Naive B cell (primary cell): ENCODE measurements around the gene FOXN3. TPM values are rescaled to one million over a fixed set of nuclear protein-coding genes. Genes with fewer than 3 reads are reported as not detected.

Source experiments
- ATAC-seq, 2 donors: fragments of 150-1000 bp; cut with Tn5 transposase; 2 replicates each; pipeline ENCODE4 v1.10.0; 2021; ENCODE audit warnings: low read depth in 2 of 2, mild to moderate bottlenecking in 2 of 2, moderate library complexity in 2 of 2
- DNase-seq: peaks from one replicate; pipeline ENCODE4 v3.0.0; 2022
- H3K27ac Mint-ChIP-seq, 6 donors: one replicate each; pipeline ENCODE4 v1.8.0; 2020 to 2022; ENCODE audit warnings: mild to moderate bottlenecking in 6 of 6, mixed read lengths in 6 of 6, moderate library complexity in 5 of 6, inconsistent platforms in 2 of 6
- H3K27me3 Mint-ChIP-seq, 3 donors: one replicate each; pipeline ENCODE4 v1.8.0; 2021 to 2022; ENCODE audit warnings: mixed read lengths in 3 of 3, mild to moderate bottlenecking in 1 of 3
- H3K36me3 Mint-ChIP-seq, 2 donors: one replicate each; pipeline ENCODE4 v1.8.0; 2020 to 2022; ENCODE audit warnings: mixed read lengths in 2 of 2, inconsistent platforms in 1 of 2, mild to moderate bottlenecking in 1 of 2
- H3K4me1 Mint-ChIP-seq, 3 donors: one replicate each; pipeline ENCODE4 v1.8.0; 2020 to 2022; ENCODE audit warnings: mixed read lengths in 3 of 3, inconsistent platforms in 1 of 3, mild to moderate bottlenecking in 1 of 3, moderate library complexity in 1 of 3
- H3K4me3 Mint-ChIP-seq, 8 donors: one replicate each; pipeline ENCODE4 v1.8.0; 2020 to 2022; ENCODE audit warnings: mild to moderate bottlenecking in 8 of 8, mixed read lengths in 8 of 8, moderate library complexity in 8 of 8, inconsistent platforms in 2 of 8
- H3K9me3 Mint-ChIP-seq, 7 donors: one replicate each; pipeline ENCODE4 v1.8.0; 2020 to 2022; ENCODE audit warnings: mixed read lengths in 7 of 7, mild to moderate bottlenecking in 5 of 7, inconsistent platforms in 2 of 7, moderate library complexity in 1 of 7
- polyA plus RNA-seq, 6 donors: library from polyadenylated mRNA; unstranded; fragments of 300-500 nt; fragmentation: Illumina TruSeq; gene quantifications; one replicate each; pipeline ENCODE4 v1.2.3, GENCODE V29; 2021; ENCODE audit warnings: low read depth in 6 of 6

The FOXN3 gene
- polyA plus RNA-seq, 6 donors from 2014 or later: 47.8 to 77.5 (median 58.7) TPM

DNA sequence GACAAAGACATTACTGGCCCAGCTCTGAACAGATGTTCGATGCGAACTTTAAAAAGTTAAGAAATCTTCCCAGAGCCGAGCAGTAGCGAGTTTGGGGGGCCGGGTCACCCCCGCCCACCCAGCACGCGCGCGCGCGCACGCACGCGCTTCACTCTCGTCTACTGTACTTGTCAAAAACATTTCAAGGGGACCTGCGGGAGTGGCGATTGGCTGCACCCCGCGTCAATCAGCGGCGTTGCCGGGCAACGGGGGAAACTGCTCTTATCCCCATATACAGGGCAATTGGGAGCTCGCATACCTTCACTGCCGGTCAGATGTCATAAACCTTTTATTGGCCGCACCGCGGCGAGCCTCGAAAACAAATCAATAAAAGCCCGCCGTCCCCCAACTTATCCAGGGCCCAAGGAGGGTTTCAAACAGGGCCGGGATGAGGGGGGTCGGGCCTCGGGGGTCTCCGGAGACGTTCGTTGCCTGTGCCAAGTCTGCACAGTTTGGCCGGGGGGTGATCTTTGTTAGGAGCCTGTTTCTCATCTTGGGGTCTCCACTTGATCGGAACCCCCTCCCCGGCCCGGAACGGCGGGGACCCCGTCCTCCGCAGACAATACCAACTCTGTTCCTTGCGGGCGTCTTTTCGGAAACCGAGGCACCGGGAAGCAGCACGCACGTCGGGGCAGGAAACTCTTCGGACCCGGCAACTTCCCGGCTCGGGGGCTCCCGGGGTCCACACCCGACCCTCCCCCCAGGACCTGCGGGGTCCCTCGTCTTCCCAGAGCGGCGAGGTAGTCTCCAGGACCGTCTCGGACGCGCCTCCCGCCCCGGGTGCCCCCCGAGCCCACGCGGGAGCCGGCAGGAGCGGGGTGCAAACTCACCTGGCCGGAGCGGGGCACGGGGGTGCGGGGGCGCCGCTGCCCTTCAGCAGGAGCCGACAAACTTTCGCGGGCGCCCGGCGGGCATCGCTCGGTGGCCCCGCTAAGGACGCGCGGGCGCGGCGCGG is 734 bp downstream of the FOXN3 start:
- H3K36me3 Mint-ChIP-seq: peaks cover 0 to 15% of the 10 kb centered on the region in 2 donors
- peak; percentile 99 for DNase-seq
- H3K27ac Mint-ChIP-seq: peak overlapping the region; percentile 88 to 99 (median 97)
- no peaks in the 10 kb centered on the region for H3K9me3 Mint-ChIP-seq
- H3K27me3 Mint-ChIP-seq: no peaks in the 10 kb centered on the region
- peak overlapping the region; percentile 96 to 99 (median 98) for H3K4me3 Mint-ChIP-seq
- ATAC-seq: peak; percentile 74 to 77
- peaks cover 36 to 71% (median 47%) of the 10 kb centered on the region in 3 donors for H3K4me1 Mint-ChIP-seq

DNA sequence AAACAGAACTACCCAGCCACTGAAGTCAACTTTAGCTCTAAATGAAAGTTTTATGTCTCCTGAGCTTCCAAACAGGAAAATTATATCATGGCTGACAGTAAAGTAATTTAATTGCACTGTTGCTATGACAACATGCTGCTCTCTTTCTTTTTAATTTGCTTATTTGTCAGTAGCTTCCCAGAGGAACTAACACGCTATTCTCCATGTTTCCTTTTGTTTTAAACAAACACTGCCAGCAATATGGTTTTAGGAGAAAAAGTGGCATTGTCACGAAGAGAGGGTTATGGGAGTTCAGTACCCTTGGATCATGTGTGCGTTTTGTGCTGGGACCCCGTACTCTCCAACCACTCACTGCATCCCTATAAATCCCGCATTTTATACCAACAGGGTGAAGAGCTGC is 1.9 kb downstream of the FOXN3 start:
- DNase-seq (no peak), ATAC-seq (no peak)
- peak overlapping the region in 5 of 6 donors; percentile 38 to 97 (median 93) for H3K27ac Mint-ChIP-seq
- peak overlapping the region; percentile 52 to 99 (median 98) for H3K4me3 Mint-ChIP-seq
- H3K27me3 Mint-ChIP-seq: no peaks in the 10 kb centered on the region
- H3K4me1 Mint-ChIP-seq: peaks cover 33 to 75% (median 48%) of the 10 kb centered on the region in 3 donors
- peaks cover 3 to 10% of the 10 kb centered on the region in 2 donors for H3K36me3 Mint-ChIP-seq
- H3K9me3 Mint-ChIP-seq: no peaks in the 10 kb centered on the region

DNA sequence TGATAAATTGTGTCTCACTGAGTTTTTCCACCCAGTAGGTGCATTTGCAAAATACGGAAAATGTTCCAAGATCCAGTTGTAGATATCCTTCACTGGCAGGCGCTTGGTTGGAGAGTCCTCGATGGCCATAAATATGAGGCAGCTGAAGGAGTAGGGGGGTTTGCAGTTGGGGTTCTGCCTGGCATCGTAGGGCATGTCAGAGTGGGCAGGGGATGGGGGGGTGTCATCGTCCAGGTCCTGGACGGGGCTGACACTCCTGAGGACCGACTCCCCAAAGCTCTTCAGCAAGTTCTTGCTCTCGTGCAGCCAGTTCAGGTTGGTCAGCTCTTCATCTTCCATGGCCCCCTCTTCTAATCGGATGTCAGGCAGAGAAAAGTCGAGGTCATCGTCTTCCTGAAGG is 5.1 kb downstream of the FOXN3 start:
- Mint-ChIP-seq H3K4me1 (peaks cover 39 to 78% (median 63%) of the 10 kb centered on the region in 3 donors), H3K27ac (peak overlapping the region in 2 of 6 donors; percentile 36 to 74), H3K36me3 (peaks cover 3 to 9% of the 10 kb centered on the region in 2 donors), H3K9me3 (no peaks in the 10 kb centered on the region), H3K27me3 (no peaks in the 10 kb centered on the region), H3K4me3 (no peak overlapping the region)
- no peak for ATAC-seq
- no peak for DNase-seq

DNA sequence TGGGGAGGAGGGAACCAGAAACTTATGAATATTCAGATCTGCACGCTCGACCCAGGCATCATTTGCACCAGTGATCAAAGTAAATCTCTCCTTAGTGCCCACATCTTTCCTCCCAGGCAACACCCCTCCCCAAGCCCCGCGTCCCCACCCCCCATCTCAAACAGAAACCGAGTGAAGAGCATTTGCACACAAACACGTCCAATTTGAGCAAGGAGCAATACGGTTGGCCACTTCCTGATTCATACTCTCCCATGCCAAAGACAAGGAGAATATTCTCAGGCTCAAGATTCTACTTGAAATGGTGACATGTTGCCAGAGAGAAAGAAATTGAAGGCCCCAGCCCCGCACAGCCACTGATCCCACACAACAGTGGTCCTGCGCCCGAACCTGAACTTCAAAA is 7.1 kb downstream of the FOXN3 start:
- DNase-seq (no peak), ATAC-seq (no peak)
- Mint-ChIP-seq H3K27me3 (no peaks in the 10 kb centered on the region), H3K36me3 (peaks cover 3 to 9% of the 10 kb centered on the region in 2 donors), H3K4me1 (peaks cover 34 to 79% (median 63%) of the 10 kb centered on the region in 3 donors), H3K4me3 (peak overlapping the region in 6 of 8 donors; percentile 18 to 69 (median 60)), H3K27ac (peak overlapping the region in 3 of 6 donors; percentile 10 to 92 (median 31)), H3K9me3 (no peaks in the 10 kb centered on the region)

DNA sequence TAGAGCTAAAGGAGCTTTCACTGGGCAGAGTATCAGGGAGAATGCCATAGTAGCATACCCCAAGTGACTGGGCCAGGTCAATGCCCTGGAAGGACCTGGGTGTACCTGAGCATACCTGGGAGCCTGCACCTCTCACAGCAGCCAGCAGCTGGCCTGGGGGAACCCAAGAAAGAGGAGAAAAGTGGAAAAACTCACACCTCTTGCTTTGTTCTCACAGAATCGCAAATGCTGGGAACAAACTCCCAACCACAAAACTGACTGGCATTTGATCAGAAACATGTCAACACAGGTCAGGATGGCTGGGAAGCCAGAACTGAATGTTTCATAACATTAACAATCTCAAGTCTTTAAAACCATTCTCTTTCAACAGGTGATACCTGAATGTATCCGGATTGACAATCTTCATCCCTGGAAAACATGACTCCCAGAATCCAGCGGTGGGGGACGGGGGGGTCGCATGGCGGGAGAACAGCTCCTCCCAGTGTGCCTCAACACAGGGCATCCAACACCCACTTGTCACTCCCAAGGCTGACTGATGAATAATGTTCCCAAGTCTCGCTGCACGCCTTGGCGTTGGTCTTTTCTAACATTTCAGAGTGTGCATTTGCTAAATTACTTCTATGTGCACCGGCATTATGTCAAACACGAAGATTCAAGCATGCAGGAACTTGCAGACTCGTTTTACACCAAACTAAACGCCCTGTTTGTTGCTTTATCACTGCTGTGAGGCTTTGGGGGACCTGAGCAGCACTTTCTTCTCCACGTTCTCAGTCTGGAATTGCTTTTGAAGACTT is 7.9 kb downstream of the FOXN3 start:
- H3K27me3 Mint-ChIP-seq: no peaks in the 10 kb centered on the region
- DNase-seq (no peak), ATAC-seq (no peak)
- peaks cover 34 to 71% (median 62%) of the 10 kb centered on the region in 3 donors for H3K4me1 Mint-ChIP-seq
- H3K9me3 Mint-ChIP-seq: no peaks in the 10 kb centered on the region
- H3K36me3 Mint-ChIP-seq: peaks cover 3 to 9% of the 10 kb centered on the region in 2 donors
- peak overlapping the region in 2 of 6 donors; percentile 31 to 77 for H3K27ac Mint-ChIP-seq
- peak overlapping the region in 3 of 8 donors; percentile 18 to 47 (median 21) for H3K4me3 Mint-ChIP-seq

DNA sequence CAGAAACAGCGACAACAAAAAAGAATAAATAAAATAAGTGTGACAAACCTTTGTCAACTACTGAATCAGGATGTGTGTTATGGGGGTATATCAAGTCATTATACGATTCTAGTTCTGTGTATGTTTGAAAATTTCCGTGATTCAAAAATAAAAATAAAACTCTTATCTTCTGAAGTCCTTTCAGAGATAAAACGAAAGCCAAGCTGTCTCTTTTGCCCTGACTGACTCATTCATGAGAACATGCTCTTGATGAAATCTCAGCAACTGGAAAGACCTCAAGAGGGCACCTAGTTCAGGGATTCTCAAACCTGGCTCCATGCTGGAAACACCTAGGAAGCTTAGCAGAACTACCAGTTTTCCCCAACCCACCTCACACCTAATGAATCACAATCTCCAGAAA is 9.2 kb downstream of the FOXN3 start:
- H3K4me1 Mint-ChIP-seq: peaks cover 33 to 72% (median 66%) of the 10 kb centered on the region in 3 donors
- peaks cover 3 to 8% of the 10 kb centered on the region in 2 donors for H3K36me3 Mint-ChIP-seq
- peak overlapping the region in 1 of 6 donors; percentile 20 for H3K27ac Mint-ChIP-seq
- no peaks in the 10 kb centered on the region for H3K27me3 Mint-ChIP-seq
- no peaks in the 10 kb centered on the region for H3K9me3 Mint-ChIP-seq
- ATAC-seq (no peak), DNase-seq (no peak)
- H3K4me3 Mint-ChIP-seq: peak overlapping the region in 1 of 8 donors; percentile 25

DNA sequence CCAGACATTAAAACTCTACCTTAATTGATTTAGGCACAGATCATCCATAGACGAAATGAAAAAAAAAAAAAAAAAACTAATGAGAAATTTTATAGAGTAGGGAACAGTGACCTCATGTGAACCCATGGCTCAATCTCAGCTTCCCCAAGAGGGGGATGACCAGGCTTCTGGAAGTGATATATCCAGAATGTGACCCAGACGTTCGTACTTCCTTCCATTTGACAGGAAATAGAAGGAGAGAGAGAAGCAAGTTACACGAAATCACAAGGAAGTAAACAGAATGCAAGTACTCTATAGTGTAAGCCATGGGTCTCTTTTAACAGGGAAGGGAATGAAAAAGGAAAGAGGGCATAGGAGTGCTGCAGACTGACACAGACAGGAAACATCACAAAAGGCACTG is 10.1 kb downstream of the FOXN3 start:
- Mint-ChIP-seq H3K4me3 (peak overlapping the region in 1 of 8 donors; percentile 21), H3K4me1 (peaks cover 38 to 72% (median 68%) of the 10 kb centered on the region in 3 donors), H3K9me3 (no peaks in the 10 kb centered on the region), H3K27ac (peak overlapping the region in 5 of 6 donors; percentile 11 to 72 (median 26)), H3K27me3 (no peaks in the 10 kb centered on the region), H3K36me3 (peaks cover 8 to 14% of the 10 kb centered on the region in 2 donors)
- ATAC-seq: no peak
- DNase-seq: no peak

DNA sequence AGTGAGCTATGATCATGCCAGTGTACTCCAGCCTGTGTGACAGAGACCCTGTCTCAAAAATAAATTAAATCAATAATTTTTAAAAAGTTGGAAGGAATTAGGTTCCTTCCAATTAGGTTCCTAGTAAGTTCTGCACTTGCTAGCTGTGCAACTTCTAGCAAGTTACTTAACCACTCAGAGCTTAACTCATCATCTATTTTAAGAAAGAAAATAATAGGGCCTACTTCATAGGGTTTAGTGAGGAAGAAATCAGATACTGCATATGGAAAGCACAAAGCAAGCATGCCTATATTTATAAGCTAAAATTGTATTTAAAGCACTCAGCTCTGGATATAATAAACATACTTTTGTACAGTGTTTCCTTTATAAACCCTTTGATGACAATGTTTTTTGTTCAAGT is 10.7 kb downstream of the FOXN3 start:
- Mint-ChIP-seq H3K4me3 (peak overlapping the region in 1 of 8 donors; percentile 21), H3K4me1 (peaks cover 44 to 76% (median 74%) of the 10 kb centered on the region in 3 donors), H3K27me3 (no peaks in the 10 kb centered on the region), H3K27ac (peak overlapping the region in 2 of 6 donors; percentile 28 to 52), H3K36me3 (peaks cover 8 to 20% of the 10 kb centered on the region in 2 donors), H3K9me3 (no peaks in the 10 kb centered on the region)
- ATAC-seq (no peak), DNase-seq (no peak)

DNA sequence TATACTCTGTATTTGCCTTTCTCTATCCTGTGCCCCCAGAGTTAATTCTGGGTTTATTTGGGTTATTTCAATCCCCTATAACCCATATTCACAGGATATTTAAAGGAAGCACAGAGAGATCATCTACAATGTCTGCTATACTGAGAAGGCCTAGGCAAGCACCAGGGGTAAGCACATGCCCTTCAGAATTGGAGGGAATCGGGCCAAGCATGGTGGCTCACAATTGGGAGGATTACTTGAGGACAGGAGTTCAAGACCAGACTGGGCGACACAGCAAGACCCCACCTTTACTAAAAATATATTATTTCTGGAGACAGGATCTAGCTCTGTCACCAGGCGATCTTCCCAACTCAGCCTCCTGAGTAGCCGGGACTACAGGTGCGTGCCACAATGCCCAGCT is 11.3 kb downstream of the FOXN3 start:
- Mint-ChIP-seq H3K36me3 (peaks cover 8 to 20% of the 10 kb centered on the region in 2 donors), H3K27me3 (no peaks in the 10 kb centered on the region), H3K27ac (peak overlapping the region in 3 of 6 donors; percentile 41 to 66 (median 59)), H3K9me3 (no peaks in the 10 kb centered on the region), H3K4me1 (peaks cover 46 to 78% (median 76%) of the 10 kb centered on the region in 3 donors), H3K4me3 (no peak overlapping the region)
- no peak for DNase-seq
- no peak for ATAC-seq

DNA sequence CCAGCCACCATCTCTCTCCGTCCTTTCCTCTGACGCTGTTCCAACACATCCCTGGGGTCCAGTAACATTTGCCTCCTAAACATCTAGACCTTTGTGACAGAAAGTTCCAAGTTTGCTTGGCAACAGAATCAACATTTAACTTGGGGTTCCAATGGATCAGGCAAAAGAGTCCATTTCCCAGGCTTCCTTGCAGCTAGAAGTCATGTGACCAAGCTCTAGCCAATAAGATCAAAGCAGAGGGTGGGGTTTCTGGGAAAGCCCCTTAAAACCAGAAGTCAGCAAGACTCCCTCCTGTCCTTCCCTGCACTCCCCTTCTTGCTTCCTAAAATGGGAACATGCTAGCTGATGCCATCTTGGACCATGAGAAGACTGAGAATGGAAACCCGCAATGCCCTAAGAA is 14.7 kb downstream of the FOXN3 start:
- Mint-ChIP-seq H3K27me3 (no peaks in the 10 kb centered on the region), H3K9me3 (no peaks in the 10 kb centered on the region), H3K36me3 (peaks cover 8 to 19% of the 10 kb centered on the region in 2 donors), H3K4me1 (peaks cover 59 to 80% (median 79%) of the 10 kb centered on the region in 3 donors), H3K27ac (peak overlapping the region in 2 of 6 donors; percentile 78 to 82), H3K4me3 (no peak overlapping the region)
- DNase-seq: no peak
- ATAC-seq: no peak

DNA sequence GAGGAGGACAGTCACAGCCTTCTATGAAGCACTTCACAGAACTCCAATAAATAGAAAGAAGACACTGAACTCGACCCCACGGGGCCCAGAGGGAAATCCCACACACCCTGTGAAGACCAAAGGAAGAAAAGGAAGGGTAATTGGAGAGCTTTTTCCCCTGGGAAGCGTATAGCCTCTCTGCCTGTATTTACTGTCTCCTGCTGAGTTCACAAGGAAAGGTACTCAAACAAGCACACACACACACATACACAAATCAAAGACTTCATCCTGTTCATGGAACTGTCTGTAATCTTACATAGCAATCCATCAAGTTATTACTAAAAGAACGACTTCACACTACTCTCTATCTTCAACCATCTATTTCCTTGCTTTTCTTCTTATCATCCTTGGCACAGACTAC is 15.3 kb downstream of the FOXN3 start:
- peak overlapping the region in 3 of 6 donors; percentile 23 to 78 (median 31) for H3K27ac Mint-ChIP-seq
- DNase-seq: no peak
- ATAC-seq: no peak
- H3K4me3 Mint-ChIP-seq: no peak overlapping the region
- H3K27me3 Mint-ChIP-seq: no peaks in the 10 kb centered on the region
- H3K36me3 Mint-ChIP-seq: peaks cover 8 to 25% of the 10 kb centered on the region in 2 donors
- H3K9me3 Mint-ChIP-seq: no peaks in the 10 kb centered on the region
- H3K4me1 Mint-ChIP-seq: peaks cover 58 to 79% (median 74%) of the 10 kb centered on the region in 3 donors

DNA sequence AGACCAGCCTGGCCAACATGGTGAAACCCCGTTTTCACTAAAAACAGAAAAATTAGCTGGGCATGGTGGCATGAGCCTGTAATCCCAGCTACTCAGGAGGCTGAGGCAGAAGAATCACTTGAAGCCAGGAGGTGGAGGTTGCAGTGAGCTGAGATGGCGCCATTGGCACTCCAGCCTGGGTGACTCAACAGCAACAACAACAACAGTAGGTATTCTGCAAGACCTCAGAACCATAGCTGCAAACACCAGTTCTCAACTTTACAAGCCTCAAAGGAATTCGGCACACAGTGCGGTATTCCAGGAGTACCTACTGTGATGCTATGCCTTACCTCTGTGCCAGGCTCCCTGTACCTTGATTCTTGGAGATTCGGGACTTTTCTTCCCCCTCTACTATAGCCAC is 15.8 kb downstream of the FOXN3 start:
- Mint-ChIP-seq H3K27ac (peak overlapping the region in 2 of 6 donors; percentile 23 to 88), H3K4me1 (peaks cover 56 to 79% (median 73%) of the 10 kb centered on the region in 3 donors)

DNA sequence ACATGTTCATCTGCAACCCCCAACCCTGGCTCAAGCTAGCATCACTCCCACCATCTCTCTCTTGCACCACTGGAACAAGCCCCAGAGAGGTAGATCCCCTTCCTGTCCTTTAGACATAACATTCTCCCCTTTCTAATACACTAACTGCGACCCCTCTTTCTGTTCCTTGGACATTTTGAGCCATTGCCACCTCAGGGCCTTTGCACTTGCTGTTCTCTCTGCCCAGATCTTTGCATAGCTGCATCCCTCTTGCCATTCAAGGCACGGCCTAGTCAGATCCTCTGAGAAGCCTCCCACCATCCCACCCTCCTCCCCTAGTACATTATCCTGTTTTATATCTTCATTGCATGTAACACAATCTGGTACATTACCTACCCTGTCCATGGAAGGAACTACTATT is 16.5 kb downstream of the FOXN3 start:
- no peak for ATAC-seq
- no peaks in the 10 kb centered on the region for H3K9me3 Mint-ChIP-seq
- H3K27ac Mint-ChIP-seq: peak overlapping the region in 4 of 6 donors; percentile 46 to 91 (median 85)
- peaks cover 62 to 83% (median 80%) of the 10 kb centered on the region in 3 donors for H3K4me1 Mint-ChIP-seq
- H3K27me3 Mint-ChIP-seq: no peaks in the 10 kb centered on the region
- H3K36me3 Mint-ChIP-seq: peaks cover 8 to 25% of the 10 kb centered on the region in 2 donors
- no peak for DNase-seq
- H3K4me3 Mint-ChIP-seq: no peak overlapping the region

More for the DNA sequence above, 15.8 kb downstream of the FOXN3 start:
- no peaks in the 10 kb centered on the region for H3K27me3 Mint-ChIP-seq
- no peak for ATAC-seq
- no peaks in the 10 kb centered on the region for H3K9me3 Mint-ChIP-seq
- peak overlapping the region in 1 of 8 donors; percentile 9 for H3K4me3 Mint-ChIP-seq
- DNase-seq: no peak
- H3K36me3 Mint-ChIP-seq: peaks cover 8 to 25% of the 10 kb centered on the region in 2 donors
